Adrenal gland (tissue), 12 donors: ENCODE measurements around the gene KCNK18. TPM values are rescaled to one million over a fixed set of nuclear protein-coding genes. Genes with fewer than 3 reads are reported as not detected.

Experiments used
- DNase-seq, 7 donors: peaks; one replicate each; pipeline ENCODE4 v3.0.0-alpha.2; 2019 to 2020
- H3K27ac ChIP-seq, 5 donors: fragments of 200-600 bp; sonication (generic) in 4 of 5; 1 replicate in 3 of 5; 2 replicates in 2 of 5; pipeline versions ENCODE4 v1.5.1 to v1.8.0; 2016 to 2020; ENCODE audit warnings: mild to moderate bottlenecking in 1 of 5
- H3K27me3 ChIP-seq: fragments of 200-600 bp; 2 replicates; pipeline ENCODE4 v1.8.0; 2021
- H3K36me3 ChIP-seq, 2 donors: fragments of 200-600 bp; replicated peaks in 1 of 2; 1 replicate in 1 of 2; 2 replicates in 1 of 2; pipeline versions ENCODE4 v1.5.1 to v1.8.0; 2018 to 2022
- H3K4me1 ChIP-seq, 2 donors: fragments of 200-600 bp; replicated peaks in 1 of 2; 1 replicate in 1 of 2; 2 replicates in 1 of 2; pipeline versions ENCODE4 v1.5.1 to v1.8.0; 2018 to 2021
- H3K4me3 ChIP-seq, 4 donors: fragments of 200-600 bp; sonication (generic) in 3 of 4; one replicate each; pipeline ENCODE4 v1.5.1; 2016 to 2018
- H3K9me3 ChIP-seq, 3 donors: fragments of 200-600 bp; sonication (generic) in 1 of 3; replicated peaks in 1 of 3; 1 replicate in 2 of 3; 2 replicates in 1 of 3; pipeline versions ENCODE4 v1.5.1 to v1.8.0; 2016 to 2021
- POLR2A ChIP-seq, 2 donors: fragments of 450-650 bp; IDR thresholded peaks; one replicate each; pipeline ENCODE4 v1.6.1; 2017; ENCODE audit warnings: antibody characterized with exemption in 2 of 2, mild to moderate bottlenecking in 2 of 2, moderate library complexity in 1 of 2
- WGBS, 4 donors: extraction: QIAGEN DNeasy Blood & Tissue Kit in 2 of 4; methylation state at CpG; one replicate each; pipeline versions ENCODE4 v1.1.5 to v1.1.7; 2013 to 2017; 5-methylcytosine and 5-hydroxymethylcytosine counted together
- intact Hi-C, 2 donors: fragments of 100-400 bp; cut with DNase I; formaldehyde crosslinking; loops; one replicate each; pipeline versions ENCODE4 v1.14.1 to v1.15.0; 2022 to 2023
- polyA plus RNA-seq, 3 donors: library from polyadenylated mRNA; stranded (reverse); fragments of 200-250 nt in 2 of 3; fragments of 350-450 nt in 1 of 3; fragmentation: Illumina TruSeq in 1 of 3; extraction: RNeasy Lipid Tissue Mini Kit (QIAGEN cat#74804) in 1 of 3; gene quantifications; one replicate each; pipeline ENCODE4 v1.2.3, GENCODE V29; 2013 to 2014
- total RNA-seq, 9 donors: library from RNA; depleted of rRNA in 4 of 9; stranded (reverse); fragments of >200 nt in 4 of 9; fragments of 120-200 nt in 1 of 9; fragmentation: NEBNext Ultra II Directional in 1 of 9; extraction: Animal tissue kit (Norgen Biotek cat#: 25700) in 1 of 9; gene quantifications; one replicate each; pipeline versions ENCODE4 v1.1.0 to v1.2.4, GENCODE V29; 2013 to 2023
- TF ChIP-seq, protein P1 (sequence below), 6 experiments: fragments of 450-650 bp in 4 of 6; fragments of 200-600 bp in 2 of 6; sonication (generic) in 1 of 6; IDR thresholded peaks; 1 replicate in 5 of 6; 2 replicates in 1 of 6; pipeline versions ENCODE4 v1.5.1 to v1.8.0; 2016 to 2021; ENCODE audit warnings: antibody characterized with exemption in 6 of 6, mild to moderate bottlenecking in 2 of 6, moderate library complexity in 1 of 6
- donor health status: healthy with polysubstance abuse.
- donor health status: Bipolar disorder and iron deficiency.
- donor health status: DM: yes; HTN: yes; CAD: no.
- donor health status: DM: no; HTN: no; CAD: no.
- donor health status: DM: no; HTN: no; CAD: no.
- donor health status: DM: yes; HTN: yes; CAD: no.

KCNK18 gene
- total and polyA plus RNA-seq, 12 donors, result not detected

DNA sequence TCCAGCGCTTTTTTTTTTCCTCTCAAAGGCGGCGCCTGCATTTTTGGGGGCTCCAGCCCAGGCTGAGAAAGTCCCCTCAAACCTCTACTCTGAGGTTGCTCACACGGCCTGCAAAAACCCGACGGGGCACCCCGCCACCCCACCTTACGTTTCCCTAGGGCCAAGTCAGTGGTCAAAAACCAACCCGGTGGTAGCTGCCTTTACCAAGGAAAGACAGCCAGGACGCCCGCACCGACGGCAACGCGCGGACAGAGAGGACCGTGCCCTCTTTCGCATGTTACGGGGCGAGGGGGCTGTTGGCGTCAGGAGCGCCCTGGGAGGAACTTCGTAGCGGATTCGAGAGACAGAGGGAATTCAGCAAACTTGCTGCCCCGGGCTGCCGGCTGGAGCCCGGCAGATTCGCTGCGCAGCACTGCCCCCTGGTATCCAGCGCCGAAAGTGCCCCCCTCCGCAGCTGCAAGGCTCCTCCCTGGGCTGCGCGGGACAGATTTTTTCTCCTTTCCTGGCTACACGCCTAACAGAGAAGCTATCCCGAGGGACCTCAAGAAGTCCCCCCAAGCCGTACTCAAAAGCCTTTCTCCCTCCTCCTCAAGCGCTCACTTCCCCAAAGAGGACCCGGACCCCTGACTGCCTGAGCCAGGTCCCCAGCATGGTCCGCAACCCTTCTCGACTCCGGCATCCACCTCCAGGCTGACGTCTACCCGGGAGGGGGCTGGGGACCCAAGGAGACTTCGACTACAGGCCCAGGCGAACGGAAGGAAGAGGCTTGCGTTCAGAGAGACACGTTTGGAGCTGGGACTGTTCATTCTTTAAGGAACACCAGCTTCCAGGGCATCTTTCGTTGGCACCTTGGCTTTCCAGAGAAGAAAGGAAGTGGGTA lies 31.5 kb upstream of the KCNK18 start:
- no peak overlapping the region for H3K27ac ChIP-seq
- H3K4me1 ChIP-seq, result peaks cover 15 to 40% of the 10 kb centered on the region in 2 donors
- 2 to 5% (median 3%) methylated on average over 9 to 51 of the region's 51 CpGs for WGBS, 4 donors
- TF ChIP-seq, protein P1, sequence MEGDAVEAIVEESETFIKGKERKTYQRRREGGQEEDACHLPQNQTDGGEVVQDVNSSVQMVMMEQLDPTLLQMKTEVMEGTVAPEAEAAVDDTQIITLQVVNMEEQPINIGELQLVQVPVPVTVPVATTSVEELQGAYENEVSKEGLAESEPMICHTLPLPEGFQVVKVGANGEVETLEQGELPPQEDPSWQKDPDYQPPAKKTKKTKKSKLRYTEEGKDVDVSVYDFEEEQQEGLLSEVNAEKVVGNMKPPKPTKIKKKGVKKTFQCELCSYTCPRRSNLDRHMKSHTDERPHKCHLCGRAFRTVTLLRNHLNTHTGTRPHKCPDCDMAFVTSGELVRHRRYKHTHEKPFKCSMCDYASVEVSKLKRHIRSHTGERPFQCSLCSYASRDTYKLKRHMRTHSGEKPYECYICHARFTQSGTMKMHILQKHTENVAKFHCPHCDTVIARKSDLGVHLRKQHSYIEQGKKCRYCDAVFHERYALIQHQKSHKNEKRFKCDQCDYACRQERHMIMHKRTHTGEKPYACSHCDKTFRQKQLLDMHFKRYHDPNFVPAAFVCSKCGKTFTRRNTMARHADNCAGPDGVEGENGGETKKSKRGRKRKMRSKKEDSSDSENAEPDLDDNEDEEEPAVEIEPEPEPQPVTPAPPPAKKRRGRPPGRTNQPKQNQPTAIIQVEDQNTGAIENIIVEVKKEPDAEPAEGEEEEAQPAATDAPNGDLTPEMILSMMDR (IDR thresholded peaks at IDR 0.05), result peak; percentile 20 to 54 (median 37)
- no peak for TF ChIP-seq POLR2A (IDR thresholded peaks at IDR 0.05)
- peak overlapping the region in 1 of 4 donors; percentile 46 for H3K4me3 ChIP-seq
- DNase-seq, result peak; percentile 27 to 54 (median 42)
- peaks cover 99% of the 10 kb centered on the region for H3K27me3 ChIP-seq
- H3K9me3 ChIP-seq, result no peaks in the 10 kb centered on the region
- intact Hi-C loops, result loop anchor here in 1 of 2 donors (5.0 kb wide), 1 partner anchor 368 kb away; no protein-coding TSS in a partner anchor
- H3K36me3 ChIP-seq, result no peaks in the 10 kb centered on the region

DNA sequence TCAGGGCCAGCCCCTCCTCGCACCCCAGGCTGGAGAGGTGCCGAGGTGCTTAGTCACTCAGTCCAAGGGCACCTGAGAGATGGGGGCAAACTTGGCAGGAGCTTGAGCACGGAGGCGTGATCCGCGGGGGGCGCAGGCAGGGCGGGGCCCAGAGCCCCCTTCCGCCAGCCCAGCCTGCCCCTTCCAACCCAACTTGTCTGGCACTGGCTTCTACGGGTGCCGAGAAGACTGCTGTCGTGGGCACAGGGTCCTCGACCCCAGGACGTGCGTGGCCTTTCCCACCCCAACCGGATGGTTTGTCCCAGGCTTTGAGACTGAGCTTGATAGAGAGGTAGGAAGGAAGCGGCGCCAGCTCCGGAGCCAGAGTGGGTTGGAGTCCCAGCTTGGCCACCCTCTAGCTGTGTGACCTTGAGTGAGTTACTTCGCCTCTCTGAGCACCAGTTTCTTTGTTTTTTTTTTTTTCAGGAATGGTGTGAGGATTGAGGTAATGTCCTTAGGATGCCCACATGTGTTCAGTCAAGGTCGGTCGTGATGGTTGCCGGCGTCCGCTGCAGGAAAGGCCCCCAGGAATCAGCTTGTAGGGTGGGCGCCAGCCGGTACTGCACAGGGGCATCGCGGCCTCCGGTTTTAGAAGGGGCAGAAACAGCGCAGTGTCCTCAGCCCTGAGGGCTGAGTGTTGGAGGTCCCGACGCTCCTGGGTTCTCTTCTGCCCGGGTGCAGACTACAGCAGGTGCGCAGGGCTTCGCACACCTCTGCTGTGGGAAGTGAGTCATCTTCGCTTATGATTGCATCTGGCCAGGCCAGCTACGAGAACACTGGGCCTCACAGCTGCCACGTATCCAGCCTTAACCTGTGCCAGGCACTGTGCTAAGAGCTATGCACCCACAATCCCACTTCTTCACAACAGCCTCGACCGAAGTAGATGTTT lies 30.6 kb upstream of the KCNK18 start:
- 5 to 14% (median 9%) methylated on average over 17 to 41 of the region's 41 CpGs for WGBS, 4 donors
- no peak for DNase-seq
- intact Hi-C loops, result loop anchor here in 1 of 2 donors (5.0 kb wide), 1 partner anchor 369 kb away; no protein-coding TSS in a partner anchor

DNA sequence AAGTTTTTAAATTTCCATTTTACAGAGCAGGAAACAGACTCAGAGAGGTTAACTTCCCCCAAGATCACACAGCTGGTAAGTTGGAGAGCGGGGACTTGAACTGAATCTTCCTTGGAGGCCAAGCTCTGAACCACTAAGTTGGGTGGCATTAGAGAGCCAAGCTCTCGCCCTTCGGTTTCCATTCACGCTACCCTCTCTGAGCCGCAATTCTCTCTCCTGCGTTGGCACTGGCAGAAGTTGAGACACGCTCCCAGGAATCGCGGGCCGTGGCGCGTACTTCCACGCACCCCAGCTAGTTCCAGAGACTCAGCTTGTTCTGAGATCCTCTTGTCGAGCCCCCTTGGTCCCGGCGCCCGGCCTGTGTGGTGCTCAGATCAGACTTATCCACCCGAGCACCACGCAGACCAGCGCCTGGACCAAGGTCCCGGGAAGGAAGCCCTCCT lies 29.9 kb upstream of the KCNK18 start:
- Histone ChIP-seq H3K27me3 (peaks cover 99% of the 10 kb centered on the region), H3K4me1 (peaks cover 15 to 40% of the 10 kb centered on the region in 2 donors), H3K4me3 (peak overlapping the region in 1 of 4 donors; percentile 37), H3K9me3 (no peaks in the 10 kb centered on the region), H3K27ac (no peak overlapping the region), H3K36me3 (no peaks in the 10 kb centered on the region)
- TF ChIP-seq POLR2A (IDR thresholded peaks at IDR 0.05), result no peak
- TF ChIP-seq, protein P1 (IDR thresholded peaks at IDR 0.05), result no peak
- intact Hi-C loops, result loop anchor here in 1 of 2 donors (5.0 kb wide), 1 partner anchor 370 kb away; no protein-coding TSS in a partner anchor
- 12 to 35% (median 20%) methylated on average over 4 to 21 of the region's 21 CpGs for WGBS, 4 donors
- DNase-seq, result no peak

More for the DNA sequence above, 30.6 kb upstream of the KCNK18 start:
- Histone ChIP-seq H3K4me3 (no peak overlapping the region), H3K27ac (no peak overlapping the region), H3K9me3 (no peaks in the 10 kb centered on the region), H3K27me3 (peaks cover 99% of the 10 kb centered on the region), H3K4me1 (peaks cover 15 to 40% of the 10 kb centered on the region in 2 donors), H3K36me3 (no peaks in the 10 kb centered on the region)
- no peak for TF ChIP-seq POLR2A (IDR thresholded peaks at IDR 0.05)
- TF ChIP-seq, protein P1 (IDR thresholded peaks at IDR 0.05), result no peak
